Thyroid gland (tissue), 4 donors: Measurements from ENCODE around the gene ALLC.

Experiments used
- CTCF ChIP-seq, 6 experiments: fragments of 200-600 bp in 3 of 6; fragments of 450-650 bp in 3 of 6; sonication (generic) in 3 of 6; IDR thresholded peaks; one replicate each; pipeline ENCODE4 v1.5.1; 2016 to 2019; ENCODE audit warnings: antibody characterized with exemption in 6 of 6, mild to moderate bottlenecking in 2 of 6, inconsistent platforms in 1 of 6, moderate library complexity in 1 of 6
- POLR2A ChIP-seq, 2 donors: fragments of 450-650 bp; IDR thresholded peaks; one replicate each; pipeline ENCODE4 v1.6.1; 2017; ENCODE audit warnings: antibody characterized with exemption in 2 of 2, mild to moderate bottlenecking in 2 of 2, moderate library complexity in 1 of 2

- TF ChIP-seq CTCF (IDR thresholded peaks at IDR 0.05) (no peak), POLR2A (IDR thresholded peaks at IDR 0.05) (no peak)
Measured at GRCh38 chr2:3610415-3610814, 47.6 kb upstream of the ALLC start.
